Left forelimb (tissue), 1 donor: ENCODE measurements around the gene NBAS.

Experiments used
- DNase-seq: peaks from one replicate; pipeline ENCODE4 v3.0.0-alpha.2; 2018; ENCODE audit warnings: low spot score

Gene NBAS

GRCh38 chr2:15306706-15307105 is 254.4 kb downstream of the NBAS start:
- DNase-seq = no peak

- no peak for DNase-seq
Measured at GRCh38 chr2:15303874-15304273, 257.3 kb downstream of the NBAS start.

DNA sequence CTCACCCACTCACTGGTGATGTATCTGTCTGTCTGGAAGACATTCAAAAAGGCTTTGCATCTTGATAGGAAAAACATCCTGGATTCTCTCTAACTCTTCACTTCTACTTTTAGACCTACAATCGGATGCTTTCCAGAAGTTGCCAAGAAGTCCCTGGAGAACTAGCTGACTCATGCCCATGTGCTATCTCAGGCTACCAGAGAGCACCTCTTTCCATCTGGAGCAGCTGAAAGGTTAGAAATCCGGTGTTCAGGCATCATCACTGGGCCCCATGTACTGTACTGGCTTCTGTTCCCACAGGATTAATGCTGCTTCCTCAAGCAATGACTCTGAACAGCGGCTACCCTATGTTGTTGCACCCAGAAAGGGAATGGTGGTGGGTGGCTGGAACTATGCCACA is 259.0 kb downstream of the NBAS start:
- DNase-seq = no peak

DNA sequence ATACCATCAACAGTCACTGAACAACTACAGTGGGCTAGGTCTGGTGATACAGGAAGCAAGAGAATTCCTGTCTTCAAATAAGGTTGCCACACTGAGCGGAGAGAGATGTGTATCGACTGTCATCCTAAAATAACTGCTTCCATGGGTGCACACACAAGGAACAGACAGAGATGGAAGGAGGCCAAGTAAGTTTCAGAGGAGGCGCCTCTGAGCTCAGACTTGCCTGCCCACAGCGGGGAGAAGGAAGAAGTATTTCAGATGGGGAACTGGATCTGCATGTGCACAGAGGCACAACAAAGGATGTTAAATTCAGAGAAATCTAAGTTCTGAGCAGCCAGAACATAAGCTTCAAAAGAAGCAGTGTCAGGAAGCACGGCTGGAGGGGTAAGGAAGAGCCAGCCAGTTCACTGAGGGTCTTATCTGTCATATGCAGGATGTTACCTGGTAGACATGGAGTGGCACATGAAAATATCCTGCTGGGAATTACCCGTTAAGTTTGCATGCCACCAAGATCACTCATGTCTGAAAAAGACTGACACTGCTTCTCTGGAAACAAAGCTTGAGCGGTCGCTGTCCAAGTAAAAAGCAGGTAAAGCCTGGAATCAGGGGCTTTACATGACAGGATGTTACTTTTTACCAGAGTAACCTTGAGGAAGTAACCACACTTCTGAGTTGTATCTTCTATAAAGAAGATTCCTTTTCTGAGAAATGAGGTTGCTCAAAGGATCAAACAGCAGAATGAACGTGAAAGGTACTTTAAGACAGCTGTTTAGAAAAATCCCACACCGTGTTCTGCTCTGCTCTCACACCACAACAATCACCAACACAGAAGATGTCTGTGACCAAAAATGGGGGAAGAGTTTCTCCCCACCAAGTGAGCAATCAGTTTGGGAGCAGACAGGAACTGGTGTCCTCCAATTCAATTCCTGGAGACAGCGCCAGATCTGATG is 260.2 kb downstream of the NBAS start:
- DNase-seq = no peak

DNA sequence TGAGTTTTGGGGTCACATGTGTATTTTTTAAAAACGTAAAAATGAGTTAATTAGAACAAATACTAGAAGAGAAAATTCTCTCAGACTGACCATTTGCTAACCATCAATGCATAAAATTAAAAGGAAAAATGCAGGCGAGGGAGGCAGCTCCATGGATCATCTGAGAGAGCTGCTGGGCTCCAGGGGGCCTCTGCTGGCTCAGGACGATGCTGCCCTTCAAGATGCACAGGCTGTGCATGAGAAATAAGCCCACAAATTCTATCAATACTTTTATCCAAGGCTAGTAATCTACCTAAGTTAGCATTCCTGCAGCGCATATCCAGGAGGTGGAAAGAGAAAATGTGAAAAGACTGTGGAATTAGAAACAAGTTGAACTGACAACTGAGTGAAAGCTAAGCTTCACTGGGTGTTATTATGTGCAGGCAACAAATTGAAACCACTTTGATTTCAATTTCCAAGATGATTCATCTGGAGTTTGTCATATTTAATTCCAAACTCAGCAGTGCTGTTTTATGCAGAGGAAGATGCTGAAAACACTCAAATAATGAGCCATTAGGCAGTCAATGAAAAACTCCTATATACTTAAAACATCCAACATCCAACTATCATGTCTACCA is 261.1 kb downstream of the NBAS start:
- no peak for DNase-seq

GRCh38 chr2:15298770-15299169 is 262.4 kb downstream of the NBAS start:
- no peak for DNase-seq

- no peak for DNase-seq
Measured at GRCh38 chr2:15293262-15293937, 267.7 kb downstream of the NBAS start.

DNA sequence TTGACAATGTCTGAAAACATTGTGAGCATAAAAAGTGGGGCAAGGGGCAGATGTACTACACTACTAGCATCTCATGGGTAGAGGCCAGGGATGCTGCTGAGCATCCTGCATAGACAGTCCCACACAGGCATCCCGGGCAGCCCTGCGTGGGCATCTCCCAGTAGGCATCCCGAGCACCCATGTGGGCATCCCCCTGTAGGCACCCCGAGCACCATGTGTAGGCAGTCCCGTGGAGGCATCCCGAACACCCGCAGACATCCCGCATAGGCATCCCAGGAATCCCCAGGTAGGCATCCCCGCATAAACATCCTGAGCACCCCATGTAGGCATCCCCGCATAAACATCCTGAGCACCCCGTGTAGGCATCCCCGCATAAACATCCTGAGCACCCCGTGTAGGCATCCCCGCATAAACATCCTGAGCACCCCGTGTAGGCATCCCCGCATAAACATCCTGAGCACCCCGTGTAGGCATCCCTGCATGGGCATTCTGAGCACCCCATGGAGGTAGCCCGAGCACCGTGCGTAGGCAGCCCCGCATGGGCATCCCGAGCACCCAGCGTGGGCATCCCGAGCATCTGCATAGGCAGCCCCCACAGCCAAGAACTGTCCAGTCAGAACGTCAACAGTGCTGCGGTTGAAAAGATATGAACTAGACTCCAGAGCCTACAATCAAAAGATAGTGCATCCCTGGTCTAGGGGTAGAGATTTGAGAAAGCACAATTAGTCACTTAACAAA is 273.5 kb downstream of the NBAS start:
- DNase-seq = no peak

DNA sequence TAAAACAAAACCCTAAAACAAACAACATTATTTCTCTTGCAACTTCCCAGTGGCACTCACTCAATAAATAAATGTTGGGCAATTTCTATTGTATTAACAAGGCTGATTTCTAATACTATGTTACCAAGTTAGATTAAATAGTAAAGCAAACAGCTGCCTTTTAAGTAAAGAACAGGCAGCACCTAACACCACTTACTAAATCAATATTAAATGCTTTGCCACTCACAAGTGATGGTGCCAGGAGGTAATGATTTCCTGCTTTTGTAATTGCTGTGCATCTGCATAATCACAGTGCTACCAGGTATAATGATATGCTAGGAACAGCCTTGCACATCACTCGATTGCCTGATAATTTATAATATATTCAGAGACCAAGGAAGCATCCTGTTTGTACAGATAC is 276.5 kb downstream of the NBAS start:
- no peak for DNase-seq

DNA sequence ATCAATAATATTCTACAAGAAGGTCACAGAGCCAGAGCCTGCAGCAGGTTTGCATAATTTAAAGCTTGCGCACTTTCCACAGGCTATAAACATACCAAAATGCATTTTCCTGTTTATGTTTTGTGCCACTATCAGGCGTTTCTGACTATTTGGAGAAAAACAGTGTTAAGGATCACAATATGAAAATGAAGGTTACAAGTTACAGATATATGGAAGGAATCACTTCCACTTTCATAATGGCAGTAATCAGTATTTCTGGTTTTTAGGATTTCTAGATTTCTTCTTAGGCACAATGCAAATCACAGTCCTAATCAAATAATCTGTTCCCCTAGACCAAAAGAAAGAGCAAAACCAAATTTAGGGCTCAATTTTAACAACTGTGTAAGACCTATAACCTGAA is 279.5 kb downstream of the NBAS start:
- DNase-seq = no peak

DNA sequence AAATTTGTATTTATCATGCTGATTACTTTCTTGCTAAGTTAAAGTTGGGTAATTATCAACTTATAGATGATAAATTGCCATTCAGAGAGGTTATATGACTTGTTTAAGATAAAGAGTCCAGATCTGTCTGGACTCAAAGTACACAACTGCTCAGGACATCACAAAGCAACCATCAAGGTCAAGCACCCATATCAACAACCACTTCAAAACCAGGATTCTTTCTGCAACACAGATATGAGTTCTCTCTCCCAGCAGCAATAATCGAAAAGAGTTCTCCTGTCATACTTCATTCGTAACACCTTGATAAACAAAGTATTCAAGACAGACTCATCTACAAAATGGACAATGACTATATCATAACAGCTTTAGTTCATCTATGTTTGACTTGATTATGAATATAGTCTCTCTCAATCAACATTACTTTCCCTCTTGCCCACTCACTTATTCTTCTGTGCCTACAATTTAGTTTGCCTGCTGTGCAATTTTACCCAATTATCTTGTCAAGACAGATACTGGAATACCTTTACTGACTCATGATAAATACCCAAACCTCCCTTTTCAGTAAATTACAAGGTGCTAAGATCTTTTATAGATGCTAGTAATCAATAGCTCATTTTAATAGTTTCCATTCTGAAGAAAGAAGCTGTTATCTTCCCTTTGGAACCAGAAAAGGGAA is 281.8 kb downstream of the NBAS start:
- no peak for DNase-seq

GRCh38 chr2:15278296-15278695 is 282.8 kb downstream of the NBAS start:
- no peak for DNase-seq

- DNase-seq = no peak
Measured at GRCh38 chr2:15275346-15275745, 285.8 kb downstream of the NBAS start.

DNA sequence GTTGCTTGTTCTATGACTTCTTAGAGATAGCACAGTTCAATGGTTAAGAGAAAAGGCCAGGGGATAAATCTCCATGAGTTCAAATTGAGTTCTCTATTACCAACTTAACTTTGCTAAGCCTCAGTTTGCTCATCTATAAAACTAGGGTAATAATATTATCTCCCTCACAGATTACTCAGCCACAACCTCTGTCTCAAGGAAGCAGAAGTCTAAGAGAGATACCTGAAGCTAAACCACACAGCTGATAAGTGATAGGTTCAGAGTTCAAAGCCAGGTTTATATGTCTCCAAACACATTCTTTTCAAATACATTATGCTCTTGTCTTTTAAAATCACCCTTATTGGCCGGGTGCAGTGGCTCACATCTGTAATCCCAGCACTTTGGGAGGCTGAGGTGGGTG is 287.7 kb downstream of the NBAS start:
- no peak for DNase-seq

- DNase-seq = no peak
Measured at GRCh38 chr2:15272942-15273341, 288.2 kb downstream of the NBAS start.

GRCh38 chr2:15271941-15272542 is 289.1 kb downstream of the NBAS start:
- DNase-seq = no peak

GRCh38 chr2:15271276-15271675 is 289.9 kb downstream of the NBAS start:
- DNase-seq = no peak

GRCh38 chr2:15269043-15269442 is 292.1 kb downstream of the NBAS start:
- DNase-seq = no peak

- no peak for DNase-seq
Measured at GRCh38 chr2:15265889-15266288, 295.2 kb downstream of the NBAS start.

DNA sequence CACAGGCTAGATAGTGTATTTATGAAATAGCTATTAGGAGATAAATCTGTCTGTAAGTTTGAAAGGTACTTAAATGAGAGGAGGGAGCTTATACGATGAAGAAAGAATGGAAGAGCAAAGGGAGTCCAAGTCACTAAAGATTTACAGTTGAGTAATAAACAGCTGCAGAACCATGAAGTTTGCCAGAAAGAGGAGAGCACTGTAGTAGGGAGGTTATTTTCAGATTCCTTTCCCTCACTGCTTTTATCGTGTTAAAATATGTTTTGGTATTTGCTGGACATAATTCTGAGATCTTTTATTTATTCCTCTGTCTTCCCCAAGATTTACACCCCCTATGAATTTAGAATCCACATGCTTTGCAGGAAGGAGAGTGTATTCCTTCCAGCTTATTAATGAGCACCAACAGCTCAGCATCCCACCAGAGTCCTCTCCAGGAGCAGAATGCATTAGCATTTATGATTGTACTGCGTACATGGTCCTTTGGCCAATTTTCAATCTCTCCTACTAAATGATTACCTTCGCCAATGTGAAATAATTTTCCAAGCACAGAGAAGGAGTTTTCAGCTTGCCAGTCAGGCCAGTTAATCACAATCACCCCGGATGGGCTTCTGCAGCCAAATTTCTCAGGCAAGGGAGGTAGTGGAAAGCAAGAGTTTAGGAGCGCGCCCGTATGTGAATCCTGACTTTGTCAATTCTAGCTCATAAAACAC is 297.0 kb downstream of the NBAS start:
- DNase-seq = no peak

- DNase-seq = no peak
Measured at GRCh38 chr2:15262792-15263191, 298.3 kb downstream of the NBAS start.
